K562 (cell line): ENCODE measurements around the gene MDM4. TPM values are rescaled to one million over a fixed set of nuclear protein-coding genes. Genes with fewer than 3 reads are reported as not detected.

Source experiments
- BCOR ChIP-seq: fragments of 450-650 bp; IDR thresholded peaks from 2 replicates; pipeline ENCODE4 v1.6.1; 2016
- CUX1 ChIP-seq: fragments of 200-800 bp; sonication (Bioruptor generic); IDR thresholded peaks from 2 replicates; pipeline ENCODE4 v1.6.1; 2016; ENCODE audit warnings: missing genetic modification characterization, missing compliant biosample characterization
- FOXA3 ChIP-seq, 2 experiments: fragments of 450-650 bp in 1 of 2; sonication (generic) in 1 of 2; formaldehyde crosslinking; IDR thresholded peaks in 1 of 2; conservative IDR thresholded peaks in 1 of 2; 2 replicates each; pipeline versions ENCODE4 v1.4.0 to v1.8.0; 2020 to 2022; ENCODE audit warnings: mild to moderate bottlenecking in 2 of 2, missing genetic modification reagents in 1 of 2
- GABPB1 ChIP-seq: sonication (generic); formaldehyde crosslinking; IDR thresholded peaks from 2 replicates; pipeline ENCODE4 v1.8.0; 2022; ENCODE audit warnings: mild to moderate bottlenecking, missing genetic modification reagents
- IRF2 ChIP-seq: sonication (generic); formaldehyde crosslinking; IDR thresholded peaks from 2 replicates; pipeline ENCODE4 v1.8.1; 2022; ENCODE audit warnings: mild to moderate bottlenecking, missing genetic modification reagents
- KLF16 ChIP-seq: IDR thresholded peaks from 2 replicates; pipeline ENCODE4 v1.6.1; 2016; ENCODE audit warnings: antibody characterized with exemption
- MITF ChIP-seq: IDR thresholded peaks from 2 replicates; pipeline ENCODE4 v1.6.1; 2014; ENCODE audit warnings: antibody characterized with exemption
- MXD1 ChIP-seq: fragments of 250-450 bp; sonication (Bioruptor Pico); IDR thresholded peaks from 2 replicates; pipeline ENCODE4 v1.8.0; 2021; ENCODE audit warnings: borderline replicate concordance, mild to moderate bottlenecking, moderate library complexity; ENCODE audit not compliant: poor library complexity, severe bottlenecking
- PPARD ChIP-seq: fragments of 250-450 bp; sonication (Bioruptor Pico); IDR thresholded peaks from 2 replicates; pipeline ENCODE4 v1.8.0; 2022; ENCODE audit warnings: inconsistent platforms, mild to moderate bottlenecking, moderate library complexity
- PRMT5 ChIP-seq: sonication (generic); formaldehyde crosslinking; IDR thresholded peaks from 2 replicates; pipeline ENCODE4 v1.5.0; 2020; ENCODE audit warnings: missing genetic modification reagents
- RAD21 ChIP-seq, 2 experiments: fragments of 250-450 bp in 1 of 2; fragments of 450-650 bp in 1 of 2; sonication (Bioruptor Pico) in 1 of 2; formaldehyde crosslinking in 1 of 2; IDR thresholded peaks in 1 of 2; conservative IDR thresholded peaks in 1 of 2; 2 replicates each; pipeline versions ENCODE4 v1.4.0 to v1.8.0; 2020 to 2022; ENCODE audit warnings: mild to moderate bottlenecking in 2 of 2, moderate library complexity in 1 of 2
- TCF7 ChIP-seq: sonication (generic); IDR thresholded peaks from 2 replicates; pipeline ENCODE4 v1.6.1; 2016; ENCODE audit warnings: antibody characterized with exemption, borderline replicate concordance
- ZFP91 ChIP-seq: sonication (generic); formaldehyde crosslinking; IDR thresholded peaks from 2 replicates; pipeline ENCODE4 v1.8.0; 2022; ENCODE audit warnings: mild to moderate bottlenecking, missing genetic modification reagents
- polyA plus RNA-seq, 8 experiments: library from polyadenylated mRNA; depleted of rRNA in 4 of 8; stranded (reverse) in 5 of 8; unstranded in 3 of 8; fragments of >200 nt; fragmentation: Nextera tagmentation in 2 of 8; fragmentation: Illumina TruSeq in 1 of 8; extraction: Ambion mirVana in 2 of 8; extraction: Trizol in 1 of 8; gene quantifications; 2 replicates each; pipeline versions ENCODE4 v1.2.1 to v1.2.3, GENCODE V29; 2011 to 2014; ENCODE audit warnings: inconsistent platforms in 1 of 8, missing spikeins in 1 of 8
- total RNA-seq, 7 experiments: library from RNA; depleted of rRNA in 6 of 7; stranded (reverse); fragments of >200 nt in 6 of 7; fragmentation: Illumina TruSeq in 2 of 7; extraction: Trizol in 2 of 7; gene quantifications; 2 replicates each; pipeline versions ENCODE4 v1.2.1 to v1.2.3, GENCODE V29; 2011 to 2021; ENCODE audit warnings: low replicate concordance in 1 of 7

The MDM4 gene
- total and polyA plus RNA-seq, 9 of the 15 experiments (the other 6 are each of a cell fraction or from before 2014, with no cell fraction given): 3.3 to 61.7 (median 21.2) TPM

- TF ChIP-seq PPARD (no peak), IRF2 (CRISPR knock-in tag) (no peak), RAD21 (CRISPR knock-in tag; conservative IDR thresholded peaks at IDR 0.05 in 1 of 2, IDR thresholded peaks at IDR 0.05 in 1 of 2) (no peak), TCF7 (peak; percentile 88; the same call in 1 of the 2 replicates), CUX1 (CRISPR knock-in tag) (no peak), MXD1 (CRISPR knock-in tag) (peak; percentile 39), BCOR (no peak; the same call in 1 of the 2 replicates), FOXA3 (CRISPR knock-in tag; conservative IDR thresholded peaks at IDR 0.05 in 1 of 2, IDR thresholded peaks at IDR 0.05 in 1 of 2) (peak in 1 of 2 experiments; percentile 66; a peak in 1 of 4 replicates), MITF (no peak; the same call in none of the 2 replicates), KLF16 (no peak), GABPB1 (CRISPR knock-in tag) (peak; percentile 96), PRMT5 (peak; percentile 77; the same call in 1 of the 2 replicates), ZFP91 (CRISPR knock-in tag) (0 out of 2 replicates have a peak, but pooled peaks have one; percentile 53)
Measured at GRCh38 chr1:204516180-204516879, at the start of gene MDM4 (continued).
